Kidney (tissue), 14 donors: ENCODE measurements around the gene CREB3L2. TPM values are rescaled to one million over a fixed set of nuclear protein-coding genes. Genes with fewer than 3 reads are reported as not detected.

Experiments used
- DNase-seq, 5 donors: peaks; one replicate each; pipeline ENCODE4 v3.0.0-alpha.2; 2013 to 2020
- FAIRE-seq: peaks from 2 replicates; lab custom pipeline; 2012; peaks lifted over from hg19 to GRCh38; lab: Jason Lieb, UNC
- H3K27ac ChIP-seq, 2 donors: one replicate each; pipeline ENCODE4 v1.7.0; 2013; ENCODE audit warnings: low read depth in 2 of 2, low read length in 2 of 2, inconsistent platforms in 1 of 2
- H3K27me3 ChIP-seq: one replicate; pipeline ENCODE4 v1.7.1; 2013; ENCODE audit warnings: low read length, inconsistent platforms; ENCODE audit not compliant: control insufficient read depth, insufficient read depth
- H3K36me3 ChIP-seq, 3 donors: one replicate each; pipeline versions ENCODE4 v1.7.0 to v1.7.1; 2013; ENCODE audit warnings: low read length in 3 of 3, control low read depth in 1 of 3, inconsistent platforms in 1 of 3; ENCODE audit not compliant: insufficient read depth in 3 of 3, control insufficient read depth in 2 of 3
- H3K4me1 ChIP-seq, 3 donors: one replicate each; pipeline versions ENCODE4 v1.7.0 to v1.7.1; 2013; ENCODE audit warnings: low read length in 3 of 3, inconsistent platforms in 1 of 3, low read depth in 1 of 3; ENCODE audit not compliant: control insufficient read depth in 2 of 3, insufficient read depth in 2 of 3
- H3K4me3 ChIP-seq, 3 donors: one replicate each; pipeline versions ENCODE4 v1.7.0 to v1.8.1; 2013; ENCODE audit warnings: low read length in 3 of 3, control low read depth in 1 of 3, inconsistent platforms in 1 of 3
- H3K9ac ChIP-seq, 3 donors: one replicate each; pipeline versions ENCODE4 v1.7.0 to v1.7.1; 2013; ENCODE audit warnings: low read length in 3 of 3, control low read depth in 1 of 3, inconsistent platforms in 1 of 3
- H3K9me3 ChIP-seq, 3 donors: one replicate each; pipeline versions ENCODE4 v1.7.0 to v1.7.1; 2013; ENCODE audit warnings: low read length in 3 of 3, control low read depth in 1 of 3, inconsistent platforms in 1 of 3; ENCODE audit not compliant: control insufficient read depth in 2 of 3, insufficient read depth in 1 of 3
- intact Hi-C: fragments of 100-400 bp; cut with DNase I; formaldehyde crosslinking; loops from one replicate; pipeline ENCODE4 v1.11.1; 2022
- polyA plus RNA-seq: library from polyadenylated mRNA; stranded (reverse); fragments of 350-450 nt; fragmentation: Illumina TruSeq; extraction: RNeasy Lipid Tissue Mini Kit (QIAGEN cat#74804); gene quantifications from one replicate; pipeline ENCODE4 v1.2.3, GENCODE V29; 2014; ENCODE audit warnings: low read depth, low replicate concordance; ENCODE audit not compliant: insufficient read depth
- total RNA-seq: library from RNA; stranded (reverse); fragmentation: NEBNext Ultra II Directional; extraction: Animal tissue kit (Norgen Biotek cat#: 25700); gene quantifications from one replicate; pipeline ENCODE4 v1.2.1, GENCODE V29; 2021
- TF ChIP-seq, protein P1 (sequence below): IDR thresholded peaks from 3 replicates; pipeline ENCODE4 v1.5.1; 2012; ENCODE audit warnings: mild to moderate bottlenecking, moderate library complexity, borderline replicate concordance; ENCODE audit not compliant: insufficient read depth; ENCODE audit errors: extremely low read depth
- donor health status: control.
- donor health status: control.
- donor health status: control.
- donor health status: control.
- donor health status: control.
- donor health status: DM: yes; HTN: yes; CAD: no.
- donor health status: Normal renal cell carcinoma (clear cell type).

Gene CREB3L2
- total and polyA plus RNA-seq, 2 donors from 2014 or later = 18.5 to 114 TPM

DNA sequence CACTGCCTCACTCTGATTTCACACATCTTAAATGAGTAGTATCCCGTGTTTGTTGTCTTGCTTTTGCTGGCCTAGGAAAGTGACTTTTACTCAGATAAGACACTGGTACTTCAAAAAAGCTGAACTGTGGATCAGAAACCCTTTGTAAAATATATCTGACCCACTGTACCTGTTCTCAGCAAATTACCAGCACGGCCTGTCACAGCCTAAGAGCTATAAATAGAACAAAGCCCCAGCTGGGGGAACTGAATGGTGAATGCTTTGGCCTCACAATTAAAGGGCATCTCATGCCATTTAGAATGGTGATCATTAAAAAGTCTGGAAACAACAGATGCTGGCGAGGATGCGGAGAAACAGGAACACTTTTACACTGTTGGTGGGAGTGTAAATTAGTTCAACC lies 76.1 kb downstream of the CREB3L2 start:
- no peaks in the 10 kb centered on the region for H3K27me3 ChIP-seq
- H3K36me3 ChIP-seq = peaks cover 2 to 15% (median 3%) of the 10 kb centered on the region in 3 donors
- FAIRE-seq (no peak), DNase-seq (no peak)
- no peak overlapping the region for H3K4me3 ChIP-seq
- TF ChIP-seq, protein P1, sequence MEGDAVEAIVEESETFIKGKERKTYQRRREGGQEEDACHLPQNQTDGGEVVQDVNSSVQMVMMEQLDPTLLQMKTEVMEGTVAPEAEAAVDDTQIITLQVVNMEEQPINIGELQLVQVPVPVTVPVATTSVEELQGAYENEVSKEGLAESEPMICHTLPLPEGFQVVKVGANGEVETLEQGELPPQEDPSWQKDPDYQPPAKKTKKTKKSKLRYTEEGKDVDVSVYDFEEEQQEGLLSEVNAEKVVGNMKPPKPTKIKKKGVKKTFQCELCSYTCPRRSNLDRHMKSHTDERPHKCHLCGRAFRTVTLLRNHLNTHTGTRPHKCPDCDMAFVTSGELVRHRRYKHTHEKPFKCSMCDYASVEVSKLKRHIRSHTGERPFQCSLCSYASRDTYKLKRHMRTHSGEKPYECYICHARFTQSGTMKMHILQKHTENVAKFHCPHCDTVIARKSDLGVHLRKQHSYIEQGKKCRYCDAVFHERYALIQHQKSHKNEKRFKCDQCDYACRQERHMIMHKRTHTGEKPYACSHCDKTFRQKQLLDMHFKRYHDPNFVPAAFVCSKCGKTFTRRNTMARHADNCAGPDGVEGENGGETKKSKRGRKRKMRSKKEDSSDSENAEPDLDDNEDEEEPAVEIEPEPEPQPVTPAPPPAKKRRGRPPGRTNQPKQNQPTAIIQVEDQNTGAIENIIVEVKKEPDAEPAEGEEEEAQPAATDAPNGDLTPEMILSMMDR = no peak
- H3K27ac ChIP-seq = no peak overlapping the region
- no peaks in the 10 kb centered on the region for H3K9me3 ChIP-seq
- intact Hi-C loops = no loop called here
- peaks cover under 1 to 9% (median 7%) of the 10 kb centered on the region in 3 donors for H3K4me1 ChIP-seq
- H3K9ac ChIP-seq = no peak overlapping the region

DNA sequence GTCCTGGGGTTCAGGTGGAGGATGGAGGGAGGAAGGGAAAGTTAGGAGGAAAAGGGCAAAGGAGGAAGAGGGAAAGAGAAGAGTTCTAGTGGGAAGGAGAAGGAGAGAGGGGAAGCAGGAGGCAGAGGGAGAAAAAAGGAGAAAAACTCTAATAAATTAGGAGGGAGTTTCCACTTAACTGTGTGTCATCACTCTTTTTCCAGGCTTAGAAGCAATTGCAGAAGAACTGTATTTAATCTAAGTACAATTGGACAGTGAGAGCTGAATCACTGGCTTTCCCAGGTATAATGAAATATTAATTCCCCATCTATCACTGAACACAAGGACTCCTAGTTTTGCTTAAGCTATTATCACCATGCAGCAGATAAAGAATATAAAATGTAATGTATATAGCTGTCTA lies 76.8 kb downstream of the CREB3L2 start:
- peaks cover 3 to 14% (median 11%) of the 10 kb centered on the region in 3 donors for H3K4me1 ChIP-seq
- no peak overlapping the region for H3K27ac ChIP-seq
- H3K4me3 ChIP-seq = no peak overlapping the region
- FAIRE-seq = no peak
- H3K9ac ChIP-seq = no peak overlapping the region
- no peak for DNase-seq
- intact Hi-C loops = no loop called here
- no peaks in the 10 kb centered on the region for H3K27me3 ChIP-seq
- H3K9me3 ChIP-seq = no peaks in the 10 kb centered on the region
- H3K36me3 ChIP-seq = peaks cover 2 to 15% (median 3%) of the 10 kb centered on the region in 3 donors
- TF ChIP-seq, protein P1 = no peak

DNA sequence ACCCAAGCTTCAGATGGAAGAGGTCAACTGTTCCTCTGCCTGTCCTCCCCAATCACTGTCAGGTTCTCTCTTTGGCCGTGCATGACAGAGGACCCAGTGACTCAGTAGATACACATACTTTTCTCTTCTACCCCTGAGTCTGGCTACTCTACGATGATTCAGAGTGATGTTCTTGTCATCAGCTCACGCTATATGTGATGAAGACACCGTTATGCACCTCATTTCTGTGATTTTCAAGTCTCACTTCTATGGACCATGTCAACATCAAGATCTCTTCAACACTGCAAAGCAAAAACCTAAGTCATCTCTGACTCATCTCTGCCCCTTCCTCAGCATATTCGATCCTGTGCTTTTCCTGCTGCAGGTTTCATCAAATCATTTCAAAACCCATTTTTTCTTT lies 78.5 kb downstream of the CREB3L2 start:
- peaks cover 2 to 15% (median 3%) of the 10 kb centered on the region in 3 donors for H3K36me3 ChIP-seq
- FAIRE-seq (no peak), DNase-seq (no peak)
- intact Hi-C loops = no loop called here
- peaks cover 3 to 17% (median 13%) of the 10 kb centered on the region in 3 donors for H3K4me1 ChIP-seq
- TF ChIP-seq, protein P1 = no peak
- no peaks in the 10 kb centered on the region for H3K27me3 ChIP-seq
- no peak overlapping the region for H3K27ac ChIP-seq
- H3K9ac ChIP-seq = no peak overlapping the region
- no peaks in the 10 kb centered on the region for H3K9me3 ChIP-seq
- H3K4me3 ChIP-seq = no peak overlapping the region
